HG03378 (cell line): ENCODE measurements around the gene PRDM5.
A peak's percentile ranks its signal among the peaks of the same experiment; 100 is the strongest.

ENCODE experiments used
- ATAC-seq: cut with Tn5 transposase; IDR thresholded peaks from one replicate; pipeline ENCODE4 v1.9.1; 2021; ENCODE audit warnings: mild to moderate bottlenecking, moderate library complexity; ENCODE audit not compliant: unreplicated experiment

The PRDM5 gene

DNA sequence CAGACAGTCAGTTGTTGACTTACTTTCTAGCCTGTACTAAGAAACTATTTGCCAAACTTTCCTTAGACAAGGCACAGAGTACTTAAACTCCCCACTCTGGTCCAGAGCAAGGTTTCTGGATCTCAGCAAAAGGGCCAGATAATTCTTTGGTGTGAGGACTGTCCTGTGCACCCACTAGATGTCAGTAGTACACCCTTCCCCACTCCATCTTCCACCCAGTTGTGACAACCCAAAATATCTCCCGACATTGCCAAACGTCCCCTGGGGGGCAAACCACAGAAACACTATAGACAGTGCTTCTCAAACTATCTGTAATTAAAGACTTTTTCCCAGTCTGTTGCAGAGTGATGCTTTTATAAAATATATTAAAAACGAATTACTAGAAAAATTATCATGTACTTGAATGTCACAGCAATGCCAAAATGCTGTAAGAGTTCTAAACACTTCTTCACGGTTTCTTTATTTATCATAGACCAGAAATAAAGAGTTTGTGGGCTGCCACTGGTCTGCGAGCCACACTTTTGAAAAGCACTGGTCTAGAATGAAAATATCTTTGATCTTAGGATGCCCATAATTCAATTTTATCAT lies 203.5 kb downstream of the PRDM5 start:
- ATAC-seq = peak; percentile 90

DNA sequence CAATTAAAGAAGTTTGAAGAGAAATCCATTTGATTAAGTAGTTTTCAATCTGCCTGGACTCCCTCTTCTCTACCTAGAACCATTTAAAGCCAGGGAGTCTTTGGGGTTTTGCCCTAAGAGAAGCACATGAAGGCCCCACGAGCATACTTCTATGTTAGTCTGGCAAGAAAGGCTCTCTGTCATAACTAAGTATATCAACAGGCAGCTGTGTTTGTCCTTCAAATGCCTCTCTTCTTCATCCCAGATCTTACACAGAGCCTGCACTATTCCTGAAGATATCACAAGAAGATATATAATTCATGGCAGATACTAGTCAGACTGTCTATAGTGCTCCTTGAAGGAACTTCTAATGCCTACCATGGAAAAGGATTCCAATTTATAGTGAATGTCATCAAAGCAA lies 206.2 kb downstream of the PRDM5 start:
- ATAC-seq = no peak

DNA sequence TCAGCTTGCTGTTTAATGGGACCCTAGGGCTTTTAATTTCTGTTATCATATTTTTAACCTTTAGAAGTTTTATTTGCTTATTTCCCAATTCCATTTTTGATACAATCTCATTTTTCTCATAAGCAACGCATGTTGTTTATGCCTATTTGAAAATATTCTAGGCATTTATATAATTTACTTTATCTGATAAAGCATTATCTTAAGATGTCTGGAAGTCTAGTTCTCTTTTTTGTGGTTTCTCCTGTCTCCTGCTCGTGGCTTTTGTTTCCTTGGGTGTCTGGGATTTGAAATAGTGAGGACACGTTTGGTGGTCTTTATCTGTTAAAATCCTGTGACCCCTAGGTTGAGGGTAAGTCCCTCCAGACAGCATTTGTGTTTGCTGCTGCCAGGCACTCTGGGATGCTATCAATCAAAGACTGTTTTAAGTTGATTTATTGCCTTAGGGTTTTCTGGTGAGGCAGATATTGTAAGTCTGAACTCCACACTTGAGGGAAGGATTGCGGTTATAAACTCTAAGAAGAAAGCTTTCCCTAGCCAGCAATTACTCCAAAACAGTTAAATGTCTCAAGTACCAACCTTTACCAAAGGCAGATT lies 208.0 kb downstream of the PRDM5 start:
- no peak for ATAC-seq

DNA sequence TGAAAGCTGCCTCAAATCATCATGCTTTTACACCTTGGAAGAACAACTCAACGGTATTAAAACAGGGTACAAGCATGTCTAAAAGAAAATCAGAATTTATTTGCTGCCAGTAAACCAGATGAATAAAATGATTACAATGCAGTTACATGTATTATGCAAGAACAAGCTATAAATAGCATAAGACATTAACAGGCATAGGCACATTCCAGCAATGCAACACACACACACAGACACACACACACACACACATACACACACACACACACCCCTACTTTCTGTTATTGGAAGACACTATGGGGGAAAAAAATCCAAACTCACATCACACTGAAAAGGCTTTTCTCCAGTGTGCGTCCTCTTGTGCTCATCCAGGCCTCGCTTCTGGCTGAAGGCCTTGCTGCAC lies 212.5 kb downstream of the PRDM5 start:
- no peak for ATAC-seq

DNA sequence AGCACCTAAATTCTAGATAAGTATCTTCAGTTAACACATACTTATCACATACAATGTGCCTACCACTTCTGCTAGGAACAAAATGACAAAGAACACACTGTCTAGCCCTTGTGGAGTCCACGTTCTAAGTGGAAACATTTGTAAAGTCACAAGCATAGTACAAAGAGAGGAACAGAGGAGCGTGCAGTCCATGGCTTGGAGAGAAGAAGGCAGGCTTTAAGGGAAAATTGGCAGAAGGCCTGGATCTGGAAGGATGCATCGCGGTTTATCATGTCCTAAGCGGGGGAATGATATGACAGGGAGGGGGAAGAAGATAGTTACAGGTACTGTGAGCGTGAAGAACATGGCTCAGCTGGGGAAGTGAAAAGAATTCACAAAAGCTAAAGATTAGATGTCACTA lies 218.0 kb downstream of the PRDM5 start:
- no peak for ATAC-seq

DNA sequence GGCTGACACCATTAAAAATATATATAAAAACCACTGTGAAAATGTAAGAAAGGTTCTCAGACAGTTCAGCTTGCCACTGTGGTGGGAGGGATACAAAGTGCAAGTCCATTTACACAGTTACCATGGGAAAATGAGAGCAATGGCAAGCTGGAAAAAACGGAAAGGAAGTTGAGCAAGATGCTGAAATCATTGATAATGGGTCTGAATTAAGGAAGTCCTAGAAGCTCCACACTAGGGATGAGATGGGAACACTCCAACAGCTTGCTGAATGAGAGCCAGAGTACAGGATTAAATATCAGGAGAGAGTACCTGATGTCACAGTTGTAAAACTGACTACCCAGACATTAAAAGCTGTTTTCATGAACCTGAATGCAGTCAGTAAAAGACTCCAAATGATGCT lies 218.6 kb downstream of the PRDM5 start:
- no peak for ATAC-seq

DNA sequence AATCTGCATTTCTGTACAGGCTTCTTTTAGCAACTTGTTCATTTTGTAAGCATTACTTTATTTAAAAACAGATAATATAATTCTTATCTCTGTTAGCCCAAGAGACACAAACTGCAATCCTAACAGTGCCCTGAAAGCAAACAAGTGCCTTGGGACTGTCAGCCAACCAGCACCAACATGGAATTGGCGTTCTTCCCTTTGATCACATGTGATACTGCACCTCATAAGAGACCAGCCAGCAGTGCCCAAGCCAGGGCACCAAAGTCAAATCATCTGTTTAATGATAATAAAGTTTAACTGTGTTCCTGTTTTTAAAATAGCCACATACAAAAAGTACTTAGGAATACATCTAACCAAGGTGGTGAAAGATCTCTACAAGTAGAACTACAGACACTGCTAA lies 223.2 kb downstream of the PRDM5 start:
- ATAC-seq = no peak

DNA sequence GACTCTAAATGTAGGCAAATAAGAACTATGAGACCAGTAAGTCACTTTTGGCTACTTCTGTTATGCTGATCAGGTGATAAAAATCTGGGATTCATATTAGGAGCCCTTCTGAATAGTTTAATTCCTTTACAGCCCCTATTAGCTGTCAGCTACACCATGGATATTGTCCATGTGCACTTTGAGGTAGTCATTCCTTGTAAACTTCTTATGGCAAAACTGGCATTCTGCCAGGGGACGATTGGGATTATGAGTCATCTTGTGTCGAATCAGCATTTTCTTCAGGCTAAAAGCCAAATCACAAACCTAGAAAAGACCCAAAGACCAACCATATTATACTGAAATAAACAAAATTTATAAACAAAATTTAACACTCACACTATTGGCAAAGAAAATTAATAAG lies 227.6 kb downstream of the PRDM5 start:
- ATAC-seq = no peak

DNA sequence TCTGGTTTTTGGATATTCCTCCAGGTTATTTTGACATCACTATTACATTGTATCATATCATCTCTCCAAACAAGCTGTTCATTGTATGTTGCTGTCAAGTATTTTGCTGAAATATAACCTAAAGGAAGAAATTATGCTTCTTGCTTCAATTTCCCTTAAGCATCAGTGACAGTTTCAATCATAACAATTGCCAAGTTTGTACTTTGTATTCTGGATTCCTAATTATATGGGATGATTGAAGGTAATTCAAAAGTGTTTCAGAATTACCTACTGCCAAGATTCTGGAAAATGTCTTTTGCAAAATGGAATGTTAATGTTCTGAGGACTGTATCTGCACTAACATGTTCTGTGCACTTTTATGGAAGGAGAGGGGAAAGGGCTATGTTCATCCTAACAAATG lies 228.7 kb downstream of the PRDM5 start:
- no peak for ATAC-seq

DNA sequence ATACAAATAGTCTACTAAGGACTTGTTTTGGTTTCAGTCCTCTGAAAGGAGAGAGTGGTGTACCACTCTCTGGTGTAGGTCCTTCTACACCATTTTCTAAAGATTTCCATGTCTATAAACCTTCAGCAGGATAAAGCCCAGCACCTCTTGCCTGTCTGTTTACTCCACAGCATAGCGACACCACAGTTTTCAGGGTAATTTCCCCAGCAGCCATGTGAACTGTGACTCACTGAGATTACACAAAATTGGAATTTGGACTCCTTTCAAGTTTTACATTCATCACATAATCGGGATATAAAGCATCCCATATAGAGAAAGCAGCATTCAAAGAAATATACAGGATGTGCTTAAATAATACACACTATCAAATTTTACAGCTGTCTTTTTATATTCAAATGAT lies 229.6 kb downstream of the PRDM5 start:
- no peak for ATAC-seq

DNA sequence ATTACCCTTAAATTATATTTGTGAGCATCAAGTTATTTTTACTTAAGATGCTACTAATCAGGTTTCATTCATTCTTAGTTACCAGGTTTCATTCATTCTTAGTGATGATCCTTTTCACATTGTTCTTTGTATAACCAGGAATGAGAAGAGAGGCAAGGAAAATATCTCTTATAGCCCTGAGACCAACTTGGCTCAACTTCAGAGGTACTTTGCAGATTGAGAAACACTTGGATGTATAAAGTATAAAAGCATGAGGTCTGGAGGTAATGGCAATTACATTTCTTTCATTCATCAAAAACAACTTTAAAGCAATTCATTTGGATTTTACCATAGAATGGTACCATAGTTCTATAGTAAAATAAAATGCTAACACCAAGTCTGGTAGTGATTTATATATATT lies 231.0 kb downstream of the PRDM5 start:
- ATAC-seq = no peak

DNA sequence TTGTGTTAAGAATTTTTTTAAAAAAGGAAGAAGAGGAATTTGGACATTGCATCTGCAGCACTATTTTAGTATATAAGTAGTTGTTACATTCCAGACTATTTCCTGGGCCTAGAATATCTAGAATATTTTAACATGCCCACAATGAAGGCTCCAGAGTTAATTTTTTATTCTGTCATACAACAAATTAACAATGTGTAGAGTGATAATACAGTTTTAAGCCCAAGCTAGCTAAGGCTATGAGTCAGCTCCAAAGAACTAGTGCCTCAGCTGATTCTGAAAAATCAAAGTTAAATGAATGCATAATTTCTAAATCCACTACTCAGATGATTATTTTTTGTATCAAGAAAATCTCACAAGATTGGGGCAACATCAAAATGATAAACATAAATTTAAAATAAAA lies 231.4 kb downstream of the PRDM5 start:
- no peak for ATAC-seq

DNA sequence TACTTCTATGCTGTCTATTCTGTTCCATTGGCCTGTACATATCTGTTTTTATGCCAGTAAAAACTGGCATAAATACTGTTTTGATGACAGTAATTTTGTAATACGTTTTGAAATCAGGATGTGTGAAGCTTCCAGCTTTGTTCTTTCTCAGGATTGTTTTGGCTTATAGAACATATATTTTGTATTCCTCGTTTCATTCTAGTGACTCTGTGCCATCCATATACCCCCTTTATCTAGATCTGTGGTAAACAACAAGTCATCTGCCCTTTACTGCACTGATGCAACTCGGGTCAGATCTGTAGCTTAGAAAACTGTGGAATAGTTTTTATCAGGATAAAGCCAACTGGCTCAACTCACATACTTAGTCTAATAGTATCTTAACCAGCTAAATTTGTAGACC lies 233.7 kb downstream of the PRDM5 start:
- ATAC-seq = no peak

DNA sequence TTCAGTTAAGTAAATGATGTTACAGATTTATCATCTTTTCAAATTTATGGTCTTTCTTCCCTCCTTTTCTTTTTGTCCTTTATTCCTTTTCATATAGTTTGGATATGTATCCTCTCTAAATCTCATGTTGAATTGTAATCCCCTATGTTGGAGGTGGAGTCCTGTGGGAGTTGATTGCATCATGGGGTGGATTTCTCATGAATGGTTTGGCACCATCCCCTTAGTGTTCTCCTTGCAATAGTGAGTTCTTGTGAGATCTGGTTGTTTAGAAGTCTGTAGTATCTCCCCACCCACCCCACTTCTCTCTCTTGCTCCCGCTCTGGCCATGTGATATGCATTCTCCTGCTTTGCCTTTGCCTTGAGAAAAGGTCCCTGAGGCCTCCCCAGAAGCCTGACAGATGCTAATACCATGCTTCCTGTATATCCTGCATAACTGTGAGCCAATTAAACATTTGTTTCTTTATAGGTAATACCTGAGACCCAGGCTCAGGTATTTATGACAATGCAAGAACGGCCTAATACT lies 236.7 kb downstream of the PRDM5 start:
- ATAC-seq = no peak

DNA sequence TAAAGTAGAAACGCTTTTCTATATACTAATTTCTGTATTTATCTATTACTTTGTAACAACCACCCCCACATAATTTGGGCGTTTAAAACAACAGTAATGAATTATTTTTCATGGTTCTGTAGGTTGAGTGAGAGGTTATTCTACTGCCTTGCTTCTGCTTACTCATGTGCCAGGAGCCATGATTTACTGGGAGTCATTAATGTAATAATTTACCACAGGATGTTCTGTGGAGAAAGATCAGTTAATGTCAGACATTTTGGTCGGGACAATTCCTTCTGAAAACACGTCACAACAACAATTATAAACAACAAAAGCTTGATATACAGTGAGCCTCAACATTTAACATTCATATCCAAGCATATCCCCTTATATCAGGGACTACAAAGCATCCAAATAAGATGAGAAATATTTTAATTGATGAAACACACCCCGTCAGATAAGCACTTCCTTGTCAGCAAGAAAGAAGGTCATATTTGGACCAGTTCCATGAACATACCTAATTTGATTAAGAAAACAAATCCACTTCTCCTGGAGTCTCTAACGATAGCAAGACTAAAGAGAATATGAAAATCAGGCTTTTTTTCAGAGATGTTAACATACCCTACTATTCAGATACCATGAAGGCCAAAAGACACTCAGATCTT lies 238.5 kb downstream of the PRDM5 start:
- ATAC-seq = no peak

DNA sequence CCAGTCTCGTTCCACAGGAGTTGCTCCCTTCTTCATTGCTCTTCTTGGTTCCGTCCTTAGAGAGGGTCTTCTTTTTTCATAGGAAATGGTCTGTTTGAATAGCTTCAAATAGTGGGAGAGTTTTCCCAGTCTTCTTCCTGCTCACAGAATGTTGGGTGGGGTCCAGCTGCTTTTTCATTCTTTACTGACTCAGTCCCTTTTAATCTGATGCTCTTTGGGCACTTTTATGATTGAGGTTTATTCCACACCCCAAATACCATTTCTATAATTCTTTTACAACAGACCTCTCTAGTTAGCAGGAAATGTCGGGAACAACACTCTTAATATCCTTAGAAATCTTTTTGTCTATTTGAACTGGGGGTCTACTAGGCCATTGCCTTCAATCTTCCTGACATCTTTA lies 239.5 kb downstream of the PRDM5 start:
- ATAC-seq = no peak

DNA sequence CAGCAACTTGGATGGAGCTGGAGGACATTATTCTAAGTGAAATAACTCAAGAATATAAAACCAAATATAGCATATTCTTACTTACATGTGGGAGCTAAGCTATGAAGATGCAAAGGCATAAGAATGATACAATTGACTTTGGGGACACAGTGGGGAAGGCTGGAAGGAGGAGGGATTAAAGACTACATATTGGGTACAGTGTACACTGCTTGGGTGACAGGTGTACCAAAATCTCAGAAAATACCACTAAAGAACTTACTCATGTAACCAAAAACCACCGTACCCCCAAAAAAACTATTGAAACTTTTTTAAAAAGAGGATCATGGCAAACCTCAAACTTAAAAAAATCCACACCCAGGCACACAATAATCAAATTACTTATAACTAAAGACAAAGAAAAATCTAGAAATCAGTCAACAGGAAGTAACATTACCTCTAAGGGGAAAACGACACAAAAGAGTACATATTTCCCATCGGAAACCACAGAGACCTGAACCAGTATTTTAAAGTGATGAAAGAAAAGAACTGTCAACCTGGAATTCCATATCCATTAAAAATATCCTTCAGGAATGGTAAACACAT lies 241.8 kb downstream of the PRDM5 start:
- ATAC-seq = no peak

DNA sequence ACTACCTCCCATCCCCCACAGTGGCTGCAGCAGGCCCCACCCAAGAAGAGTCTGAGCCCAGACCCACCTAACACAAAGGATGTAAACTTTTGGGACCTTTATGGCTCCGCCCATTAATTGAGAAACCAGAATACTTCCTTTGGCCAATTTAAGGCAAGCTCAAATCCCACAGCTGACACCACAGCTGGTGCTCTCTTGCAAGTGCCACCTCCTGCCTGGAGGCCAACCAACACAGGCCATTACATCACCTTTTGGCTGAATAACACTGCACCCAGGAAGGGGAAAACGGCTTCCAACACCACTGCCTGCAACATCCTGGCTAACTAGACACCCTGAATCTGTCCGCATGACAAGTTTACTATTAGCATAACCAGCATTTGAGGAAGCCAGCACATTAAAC lies 248.8 kb downstream of the PRDM5 start:
- ATAC-seq = no peak

DNA sequence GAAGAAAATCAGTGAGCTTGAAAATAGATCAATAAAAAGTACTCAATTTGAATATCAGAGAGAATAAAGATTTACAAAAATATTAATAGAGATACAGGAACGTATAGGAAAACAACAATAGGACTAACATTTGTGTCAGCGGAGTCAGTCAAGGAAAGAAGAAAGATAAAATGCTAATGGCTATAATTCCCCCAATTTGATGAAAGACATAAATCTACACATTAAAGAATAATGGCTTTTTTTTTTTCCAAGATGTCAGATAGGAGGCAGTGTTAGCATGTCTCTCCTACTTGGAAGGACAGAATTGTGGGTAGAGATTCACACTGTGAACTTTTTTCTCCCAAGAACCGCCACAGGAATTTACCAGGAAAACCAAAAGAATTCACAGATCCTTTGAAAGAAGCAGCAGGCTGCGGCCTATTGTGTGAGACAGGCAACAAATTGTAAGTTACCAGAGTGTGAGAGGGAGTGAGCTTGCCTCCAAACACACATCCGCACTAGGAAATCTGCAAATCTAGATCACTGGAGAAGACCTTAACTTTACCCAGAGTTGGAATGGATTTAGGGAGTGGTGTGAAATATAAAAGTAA lies 249.9 kb downstream of the PRDM5 start:
- ATAC-seq = no peak

DNA sequence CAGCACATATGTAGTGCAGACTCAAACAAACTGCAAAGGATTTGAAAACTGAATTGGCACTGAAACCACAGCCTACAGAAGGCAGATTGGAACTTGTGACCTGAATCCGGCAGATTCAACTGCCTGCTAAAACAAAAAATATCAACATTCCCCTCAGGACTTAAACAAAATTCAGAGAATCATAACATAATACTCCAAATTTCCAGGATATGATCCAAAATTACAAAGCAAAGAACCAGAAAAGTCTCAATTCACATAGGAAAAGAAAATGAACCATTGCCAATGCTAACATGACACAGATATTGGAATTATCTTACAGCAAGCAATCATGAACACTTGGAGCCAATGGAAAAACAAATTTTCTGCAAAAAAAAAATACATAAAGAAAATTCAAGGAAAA lies 250.4 kb downstream of the PRDM5 start:
- no peak for ATAC-seq

DNA sequence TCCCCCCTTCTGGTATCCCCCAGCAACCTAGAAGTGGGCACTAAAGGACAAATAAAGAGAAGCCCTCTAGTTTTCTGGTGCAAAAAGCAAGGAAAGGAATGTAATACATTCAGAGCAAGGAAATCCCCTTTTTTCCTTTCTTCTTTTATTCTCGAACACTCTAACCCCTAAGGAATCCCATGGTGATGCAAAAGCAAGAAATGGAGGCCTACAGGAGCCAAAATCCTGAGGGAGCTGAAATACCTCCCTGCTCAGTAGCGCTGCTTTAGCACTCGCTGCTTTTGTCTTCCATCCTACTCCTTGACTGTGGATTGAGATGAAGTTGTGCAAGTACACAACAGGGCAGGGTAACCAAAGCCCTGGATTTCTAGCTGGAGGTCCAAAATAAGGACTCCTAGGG lies 251.0 kb downstream of the PRDM5 start:
- ATAC-seq = no peak

DNA sequence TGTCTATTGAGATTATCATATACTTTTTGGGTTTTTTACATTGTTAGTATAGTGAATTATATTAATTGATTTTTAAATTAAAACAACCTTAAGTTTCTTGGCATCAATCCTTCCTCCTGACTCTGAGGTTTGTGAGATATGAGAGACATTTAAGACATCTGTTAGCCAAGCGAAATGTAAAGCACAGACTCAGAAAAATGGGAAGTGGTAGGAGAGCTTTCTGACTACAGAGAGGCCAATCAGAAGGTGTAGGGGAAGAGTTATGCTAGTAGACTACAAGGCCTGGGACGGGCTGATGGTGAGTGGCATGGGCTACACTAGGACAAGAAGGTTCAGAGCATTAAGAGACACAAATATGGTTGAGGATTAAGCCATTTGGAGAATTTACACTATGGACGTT lies 255.4 kb downstream of the PRDM5 start:
- no peak for ATAC-seq
